GM10266 (cell line): Measurements from ENCODE around the gene GAD2.

Source experiments
- DNase-seq: peaks from one replicate; pipeline ENCODE4 v3.0.0; 2012; ENCODE audit errors: extremely low spot score
- CTCF ChIP-seq: IDR thresholded peaks from 2 replicates; pipeline ENCODE4 v1.5.1; 2012; ENCODE audit warnings: mild to moderate bottlenecking, low read depth; ENCODE audit not compliant: control insufficient read depth, insufficient read depth; ENCODE audit errors: missing control alignments

The GAD2 gene

GRCh38 chr10:26310361-26310760 is 93.8 kb downstream of the GAD2 start:
- no peak for TF ChIP-seq CTCF
- DNase-seq, result peak; percentile 9

GRCh38 chr10:26311383-26311940 is 94.9 kb downstream of the GAD2 start:
- no peak for DNase-seq
- no peak for TF ChIP-seq CTCF

- no peak for TF ChIP-seq CTCF
- DNase-seq, result no peak
Measured at GRCh38 chr10:26314265-26315013, 97.9 kb downstream of the GAD2 start.

- no peak for DNase-seq
- no peak for TF ChIP-seq CTCF
Measured at GRCh38 chr10:26318672-26319071, 102.1 kb downstream of the GAD2 start.

- TF ChIP-seq CTCF, result no peak
- no peak for DNase-seq
Measured at GRCh38 chr10:26323219-26323618, 106.6 kb downstream of the GAD2 start.

GRCh38 chr10:26326851-26327250 is 110.3 kb downstream of the GAD2 start:
- TF ChIP-seq CTCF, result no peak
- no peak for DNase-seq

- no peak for DNase-seq
- no peak for TF ChIP-seq CTCF
Measured at GRCh38 chr10:26327811-26328210, 111.2 kb downstream of the GAD2 start.
